ENCODE results near the gene ESPN.
A peak's percentile ranks its signal among the peaks of the same experiment; 100 is the strongest.

Gene ESPN

GRCh38 chr1:6459850-6460265, 35.3 kb downstream of the ESPN start:
- Histone ChIP-seq H3K4me1 (ENCODE audit: insufficient read depth, low read length, poor library complexity, severe bottlenecking) (peaks cover 6% of the 10 kb centered on the region), H3K4me3 (ENCODE audit: low read length, poor library complexity, severe bottlenecking) (peak overlapping the region; percentile 62), H3F3A (ENCODE audit: low read depth) (no peaks in the 10 kb centered on the region), H3K36me3 (ENCODE audit: insufficient read depth, low read length) (no peaks in the 10 kb centered on the region), H3K9ac (ENCODE audit: low read depth, low read length, poor library complexity, severe bottlenecking) (peak overlapping the region; percentile 61), H3K9me3 (ENCODE audit: insufficient read depth, low read depth, low read length) (no peaks in the 10 kb centered on the region), H3K79me2 (ENCODE audit: insufficient read depth, low read length) (no peaks in the 10 kb centered on the region), H3K9me2 (replicated peaks; ENCODE audit: low read depth, low read length) (no peaks in the 10 kb centered on the region), H2AFZ (ENCODE audit: low read length) (peak overlapping the region; percentile 60), H3K4me2 (ENCODE audit: low read depth, low read length, poor library complexity, severe bottlenecking) (peak overlapping the region; percentile 75), H4K20me1 (ENCODE audit: insufficient read depth, low read length, poor library complexity, severe bottlenecking) (no peaks in the 10 kb centered on the region), H3K27me3 (ENCODE audit: insufficient read depth, low read length, poor library complexity, severe bottlenecking) (no peaks in the 10 kb centered on the region)
- TF ChIP-seq CTCF (conservative IDR thresholded peaks at IDR 0.05; ENCODE audit: low read length) (no peak), EZH2phosphoT487 (IDR thresholded peaks at IDR 0.05; ENCODE audit: borderline replicate concordance) (no peak)

- no peaks in the 10 kb centered on the region for H3F3A ChIP-seq (ENCODE audit: low read depth)
- peak overlapping the region; percentile 75 for H3K4me2 ChIP-seq (ENCODE audit: low read depth, low read length, poor library complexity, severe bottlenecking)
- H3K27me3 ChIP-seq (ENCODE audit: insufficient read depth, low read length, poor library complexity, severe bottlenecking): no peaks in the 10 kb centered on the region
Observed at GRCh38 chr1:6460301-6461050, 35.9 kb downstream of the ESPN start.

GRCh38 chr1:6461051-6461530, 36.5 kb downstream of the ESPN start:
- Histone ChIP-seq H3K79me2 (ENCODE audit: insufficient read depth, low read length) (no peaks in the 10 kb centered on the region), H3K4me1 (ENCODE audit: insufficient read depth, low read length, poor library complexity, severe bottlenecking) (peaks cover 6% of the 10 kb centered on the region), H4K20me1 (ENCODE audit: insufficient read depth, low read length, poor library complexity, severe bottlenecking) (no peaks in the 10 kb centered on the region), H3K27me3 (ENCODE audit: insufficient read depth, low read length, poor library complexity, severe bottlenecking) (no peaks in the 10 kb centered on the region), H3K36me3 (ENCODE audit: insufficient read depth, low read length) (no peaks in the 10 kb centered on the region), H3K4me2 (ENCODE audit: low read depth, low read length, poor library complexity, severe bottlenecking) (no peak overlapping the region), H3K9ac (ENCODE audit: low read depth, low read length, poor library complexity, severe bottlenecking) (no peak overlapping the region), H3K4me3 (ENCODE audit: low read length, poor library complexity, severe bottlenecking) (no peak overlapping the region), H3K9me3 (ENCODE audit: insufficient read depth, low read depth, low read length) (no peaks in the 10 kb centered on the region), H3F3A (ENCODE audit: low read depth) (no peaks in the 10 kb centered on the region), H3K9me2 (replicated peaks; ENCODE audit: low read depth, low read length) (no peaks in the 10 kb centered on the region), H2AFZ (ENCODE audit: low read length) (no peak overlapping the region)
- TF ChIP-seq EZH2phosphoT487 (IDR thresholded peaks at IDR 0.05; ENCODE audit: borderline replicate concordance) (no peak), CTCF (conservative IDR thresholded peaks at IDR 0.05; ENCODE audit: low read length) (no peak)

More at GRCh38 chr1:6460301-6461050, 35.9 kb downstream of the ESPN start:
- H3K9ac ChIP-seq (ENCODE audit: low read depth, low read length, poor library complexity, severe bottlenecking): peak overlapping the region; percentile 61
- H3K4me1 ChIP-seq (ENCODE audit: insufficient read depth, low read length, poor library complexity, severe bottlenecking): peaks cover 6% of the 10 kb centered on the region
- H3K36me3 ChIP-seq (ENCODE audit: insufficient read depth, low read length): no peaks in the 10 kb centered on the region
- H3K4me3 ChIP-seq (ENCODE audit: low read length, poor library complexity, severe bottlenecking): peak overlapping the region; percentile 62
- no peaks in the 10 kb centered on the region for H4K20me1 ChIP-seq (ENCODE audit: insufficient read depth, low read length, poor library complexity, severe bottlenecking)
- H3K9me2 ChIP-seq (replicated peaks; ENCODE audit: low read depth, low read length): no peaks in the 10 kb centered on the region
- no peaks in the 10 kb centered on the region for H3K9me3 ChIP-seq (ENCODE audit: insufficient read depth, low read depth, low read length)
- H3K79me2 ChIP-seq (ENCODE audit: insufficient read depth, low read length): no peaks in the 10 kb centered on the region
- TF ChIP-seq CTCF (conservative IDR thresholded peaks at IDR 0.05; ENCODE audit: low read length) (no peak), EZH2phosphoT487 (IDR thresholded peaks at IDR 0.05; ENCODE audit: borderline replicate concordance) (no peak)
- H2AFZ ChIP-seq (ENCODE audit: low read length): peak overlapping the region; percentile 60

Measured in Loucy (cell line).